Stimulated activated CD8-positive, alpha-beta memory T cell treated with anti-CD3 and anti-CD28 coated beads, Interleukin-12 subunit alpha, Interleukin-12 subunit beta, amount 100 ng/mL, for 4 hours (primary cell): ENCODE results near the gene RCAN1.
"Not testable (repeated sequence)": the region's sequence is repeated elsewhere in the genome, so short reads cannot be mapped to it uniquely, and the experiment has no call there.

Source experiments
- DNase-seq: peaks from one replicate; pipeline ENCODE4 v3.0.0-alpha.2; 2020; ENCODE audit warnings: low read depth

RCAN1 gene

DNA sequence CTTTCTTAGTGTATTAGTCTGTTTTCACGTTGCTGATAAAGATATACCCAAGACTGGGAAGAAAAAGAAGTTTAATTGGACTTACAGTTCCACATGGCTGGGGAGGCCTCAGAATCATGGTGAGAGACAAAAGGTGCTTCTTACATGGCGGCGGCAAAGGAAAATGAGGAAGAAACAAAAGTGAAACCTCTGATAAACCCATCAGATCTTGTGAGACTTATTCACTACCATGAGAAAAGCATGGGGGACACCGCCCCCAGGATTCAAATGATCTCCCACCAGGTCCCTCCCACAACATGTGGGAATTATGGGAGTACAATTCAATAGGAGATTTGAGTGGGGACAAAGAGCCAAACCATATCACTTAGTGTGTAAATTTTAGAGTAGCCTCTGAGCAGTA, 46.1 kb downstream of the RCAN1 start:
- DNase-seq: not testable (repeated sequence)

DNA sequence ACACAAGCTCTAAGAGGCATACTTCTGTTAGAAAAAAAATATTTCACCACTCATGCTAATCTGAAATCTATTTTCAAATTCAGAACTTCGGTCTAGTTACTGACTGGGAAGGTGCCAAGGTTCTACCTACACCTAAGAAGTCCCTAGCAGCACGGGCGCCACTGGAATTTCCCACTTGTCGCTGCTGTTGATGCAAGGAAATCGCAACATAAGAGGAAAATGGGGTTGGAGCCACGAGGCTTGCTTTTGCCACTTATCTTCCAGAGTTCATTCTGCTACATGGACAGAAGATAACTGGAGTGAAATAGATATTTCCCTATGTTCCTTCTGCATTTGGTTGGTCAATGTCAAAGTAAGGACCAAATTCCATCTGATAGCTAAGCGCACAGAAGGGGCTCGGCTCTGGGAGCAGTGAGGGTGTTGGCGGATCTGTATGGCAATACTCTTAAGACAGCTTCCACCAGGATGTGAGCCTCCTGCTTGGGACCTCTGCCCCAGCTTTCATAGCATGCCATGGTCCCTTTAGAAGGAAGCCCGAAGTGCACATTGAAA, 47.2 kb downstream of the RCAN1 start:
- DNase-seq: no peak

DNA sequence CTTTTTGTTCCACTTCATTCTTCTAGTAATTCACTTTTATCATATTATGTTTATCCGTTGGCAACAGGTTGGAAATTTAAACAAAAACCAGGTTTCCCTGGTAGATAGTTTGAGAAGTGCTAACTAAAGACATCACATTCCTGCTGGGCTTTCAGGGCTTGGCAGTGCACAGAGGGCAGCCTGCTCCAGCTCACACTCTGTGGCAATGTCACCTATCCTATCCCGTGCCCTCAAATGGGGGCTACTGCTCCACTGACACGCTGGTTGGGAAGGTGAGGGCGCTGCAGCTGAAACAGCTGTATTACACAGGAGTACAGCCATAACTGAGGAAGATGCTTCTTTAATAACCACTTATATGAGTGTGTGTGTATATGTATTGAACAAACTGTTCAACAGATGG, 49.7 kb downstream of the RCAN1 start:
- DNase-seq: no peak

DNA sequence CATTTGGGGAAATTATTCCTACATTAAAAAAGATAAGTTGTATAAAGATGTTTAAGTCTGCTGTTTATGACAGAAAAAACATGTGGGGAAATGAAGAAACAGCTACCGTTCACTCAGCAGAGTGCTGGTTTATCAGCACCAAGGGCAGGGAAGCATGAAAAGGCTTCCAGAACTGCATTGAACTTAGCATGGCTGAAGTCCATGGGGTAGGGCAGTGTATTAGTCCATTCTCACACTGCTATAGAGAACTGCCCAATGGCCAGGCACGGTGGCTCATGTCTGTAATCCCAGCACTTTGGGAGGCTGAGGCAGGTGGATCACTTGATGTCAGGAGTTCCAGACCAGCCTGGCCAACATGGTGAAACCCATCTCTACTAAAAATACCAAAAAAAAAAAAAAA, 51.5 kb downstream of the RCAN1 start:
- not testable (repeated sequence) for DNase-seq

DNA sequence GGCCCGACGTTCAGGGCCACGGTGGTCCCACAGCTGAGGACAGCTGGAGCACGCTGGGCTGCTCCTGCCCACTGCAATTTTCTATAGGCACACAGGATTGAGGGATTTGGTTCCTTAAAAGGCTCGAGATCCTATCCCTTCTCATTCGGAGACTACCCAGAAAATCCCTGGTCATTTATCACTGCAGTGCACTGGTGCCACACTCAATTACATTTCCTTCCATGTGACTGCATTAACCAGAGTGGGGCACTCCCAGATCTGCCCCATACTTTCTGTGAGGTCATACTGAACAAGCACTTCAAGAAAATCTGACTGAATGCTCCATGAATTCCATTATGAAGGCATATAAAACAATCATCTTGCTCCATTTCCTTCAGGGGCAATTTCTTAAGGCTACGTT, 53.1 kb downstream of the RCAN1 start:
- DNase-seq: no peak

DNA sequence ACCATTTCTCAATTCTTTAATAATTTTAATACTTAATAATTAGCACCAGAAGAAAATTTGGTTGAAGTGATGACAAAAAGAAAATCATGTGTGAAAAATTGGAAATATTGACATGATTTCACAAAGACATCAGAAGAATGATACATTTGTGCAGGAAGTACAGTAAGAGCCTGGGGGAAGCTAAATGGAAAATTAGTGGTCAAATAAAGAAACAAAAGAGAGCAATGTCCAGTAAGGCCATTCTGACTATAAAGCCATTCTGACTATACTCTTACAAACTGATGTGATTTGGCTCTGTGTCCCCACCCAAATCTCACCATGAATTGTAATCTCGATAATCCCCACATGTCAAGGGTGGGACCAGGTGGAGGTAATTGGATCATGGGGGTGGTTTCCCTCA, 54.3 kb downstream of the RCAN1 start:
- no peak for DNase-seq

DNA sequence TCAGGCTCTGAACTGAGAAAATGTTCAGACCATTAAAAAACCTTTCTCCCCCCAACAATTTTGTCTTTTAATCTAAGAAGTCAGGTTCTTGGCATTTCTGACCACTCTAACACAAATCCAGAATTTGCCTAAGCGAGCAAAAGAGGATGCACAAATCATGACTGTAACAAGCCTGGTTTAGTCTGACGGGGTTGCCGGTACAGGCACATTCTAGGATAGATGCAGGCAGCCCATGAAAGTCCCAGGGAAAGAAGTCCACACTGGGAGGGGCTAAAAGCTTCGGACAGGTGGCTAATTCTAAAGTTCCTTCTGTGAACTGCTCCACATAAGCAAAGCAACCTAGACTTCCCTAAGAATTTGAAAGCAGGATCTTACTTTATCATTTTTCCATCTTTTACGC, 54.9 kb downstream of the RCAN1 start:
- DNase-seq: no peak

DNA sequence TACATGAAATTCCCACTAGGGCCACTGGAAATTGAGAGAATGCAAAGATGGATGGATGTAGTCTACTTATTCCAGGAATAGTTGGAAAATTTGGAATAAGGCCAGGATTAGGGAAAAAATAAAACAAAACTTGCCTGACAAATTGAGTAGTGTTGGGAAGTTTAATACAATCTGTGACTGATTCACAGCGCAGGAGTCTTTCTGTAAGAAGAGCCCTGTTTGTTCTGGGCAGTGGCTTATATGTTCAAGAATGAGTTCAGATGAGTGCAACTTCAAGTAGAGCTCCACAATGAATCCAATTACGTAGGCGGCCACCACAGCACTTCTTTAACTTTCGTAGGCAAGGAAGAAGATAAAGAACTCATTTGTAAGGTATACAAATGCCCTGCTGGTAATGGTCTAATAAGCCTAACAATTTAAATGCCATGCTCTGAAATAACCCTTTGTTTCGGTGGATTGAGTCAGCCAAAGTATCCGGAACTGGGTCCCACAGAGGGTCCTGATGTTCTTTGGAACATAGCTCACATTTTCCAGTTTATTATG, 55.8 kb downstream of the RCAN1 start:
- no peak for DNase-seq

DNA sequence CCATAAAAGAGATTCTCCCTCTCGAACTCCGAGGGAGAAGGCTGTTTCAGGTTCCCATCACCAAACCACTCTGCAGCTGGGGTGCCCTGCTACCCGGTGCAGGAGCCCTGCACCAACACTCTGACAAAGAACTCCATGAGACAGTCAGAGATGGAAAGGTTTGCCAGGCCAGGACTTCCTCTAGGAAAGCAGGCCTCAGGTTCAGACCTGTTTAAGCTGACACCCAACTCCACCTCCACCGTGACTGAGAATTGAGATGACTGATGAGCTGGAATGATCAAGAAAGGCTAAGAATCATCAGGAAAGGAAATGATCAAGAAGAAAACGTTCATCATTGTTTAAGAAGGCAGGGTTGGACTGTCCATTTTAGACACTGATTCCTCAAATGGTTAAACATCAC, 56.7 kb downstream of the RCAN1 start:
- DNase-seq: no peak

DNA sequence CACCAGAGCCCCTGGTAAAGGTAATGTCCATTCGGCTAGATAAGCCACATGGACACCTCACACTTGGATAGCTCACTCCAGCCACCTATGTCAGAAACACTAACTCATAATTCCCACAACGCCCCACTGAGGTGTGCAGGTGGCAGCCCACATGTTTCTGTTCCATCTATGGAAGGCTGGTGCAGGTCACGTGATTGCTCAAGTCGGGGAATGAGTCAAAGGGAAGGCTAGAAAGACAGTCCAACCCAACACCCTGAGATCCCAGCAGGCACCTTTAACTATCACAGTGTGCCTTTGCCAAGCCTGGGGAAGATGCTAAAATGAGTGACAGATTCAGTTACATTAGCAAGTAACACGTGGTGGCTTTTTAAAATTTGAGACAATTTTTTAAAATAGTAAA, 57.7 kb downstream of the RCAN1 start:
- no peak for DNase-seq

DNA sequence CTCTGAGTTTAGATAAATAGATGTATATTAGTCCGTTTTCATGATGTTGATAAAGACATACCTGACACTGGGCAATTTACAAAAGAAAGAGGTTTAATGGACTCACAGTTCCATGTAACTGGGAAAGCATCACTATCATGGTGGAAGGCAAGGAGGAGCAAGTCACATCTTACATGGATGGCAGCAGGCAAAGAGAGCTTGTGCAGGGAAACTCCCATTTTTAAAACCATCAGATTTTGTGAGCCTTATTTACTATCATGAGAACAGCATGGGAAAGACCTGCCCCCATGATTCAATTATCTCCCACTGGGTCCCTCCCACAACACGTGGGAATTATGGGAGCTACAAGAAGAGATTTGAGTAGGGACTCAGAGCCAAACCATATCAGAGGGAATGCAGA, 60.2 kb downstream of the RCAN1 start:
- DNase-seq: not testable (repeated sequence)

DNA sequence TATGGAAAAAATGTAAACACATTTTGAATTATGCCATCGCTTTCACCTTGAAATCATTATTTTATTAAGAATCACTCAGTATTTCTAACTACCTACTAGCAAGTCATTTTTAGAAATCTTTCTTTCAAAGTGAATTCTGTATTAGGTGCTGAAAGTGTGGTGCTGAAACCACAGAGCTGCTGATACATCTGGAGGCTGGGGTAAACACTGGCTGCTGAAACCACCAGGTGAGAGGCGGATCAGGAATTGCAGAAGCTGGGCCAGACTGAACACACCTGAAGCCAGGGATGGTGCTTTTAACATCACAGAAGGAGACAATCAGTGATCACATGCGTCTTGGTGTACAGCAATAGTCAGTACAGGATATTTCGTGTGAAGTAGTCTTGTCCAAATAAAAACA, 60.7 kb downstream of the RCAN1 start:
- DNase-seq: no peak

DNA sequence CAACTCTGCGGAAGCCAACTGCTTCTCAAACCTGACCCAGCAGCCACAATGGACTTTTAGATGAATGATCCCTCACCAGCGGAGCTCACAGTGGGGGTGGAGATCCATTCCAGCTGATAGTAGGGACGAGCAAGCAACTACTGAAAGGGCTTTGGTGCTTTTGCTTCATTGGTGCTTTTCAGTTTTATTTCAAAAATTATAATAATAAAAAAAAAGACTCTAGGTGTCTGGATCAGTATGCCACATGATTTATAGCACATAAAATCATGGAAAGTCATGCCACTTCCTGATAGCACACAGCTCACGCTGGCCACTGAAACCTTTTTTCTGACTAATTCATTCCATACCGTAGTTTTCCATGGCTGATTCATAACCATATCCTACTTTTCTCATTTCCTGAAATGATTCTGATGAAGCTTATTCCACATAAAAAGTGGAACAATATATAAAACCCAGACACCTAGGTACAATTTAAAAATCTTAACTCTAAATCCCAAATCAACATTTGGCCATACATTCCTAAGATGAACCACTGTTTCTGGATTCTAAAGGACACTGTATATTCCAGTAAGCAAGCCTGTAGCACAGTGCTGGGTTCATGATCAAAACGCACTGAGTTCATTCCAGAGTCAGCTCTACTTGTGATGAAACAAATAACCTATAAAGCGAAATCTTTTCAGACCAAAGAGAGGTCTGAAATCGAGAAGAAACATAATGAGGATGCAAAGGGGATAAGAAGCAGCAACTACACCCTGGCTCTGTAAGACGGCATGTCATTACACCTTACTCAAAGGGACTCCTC, 61.6 kb downstream of the RCAN1 start:
- no peak for DNase-seq

DNA sequence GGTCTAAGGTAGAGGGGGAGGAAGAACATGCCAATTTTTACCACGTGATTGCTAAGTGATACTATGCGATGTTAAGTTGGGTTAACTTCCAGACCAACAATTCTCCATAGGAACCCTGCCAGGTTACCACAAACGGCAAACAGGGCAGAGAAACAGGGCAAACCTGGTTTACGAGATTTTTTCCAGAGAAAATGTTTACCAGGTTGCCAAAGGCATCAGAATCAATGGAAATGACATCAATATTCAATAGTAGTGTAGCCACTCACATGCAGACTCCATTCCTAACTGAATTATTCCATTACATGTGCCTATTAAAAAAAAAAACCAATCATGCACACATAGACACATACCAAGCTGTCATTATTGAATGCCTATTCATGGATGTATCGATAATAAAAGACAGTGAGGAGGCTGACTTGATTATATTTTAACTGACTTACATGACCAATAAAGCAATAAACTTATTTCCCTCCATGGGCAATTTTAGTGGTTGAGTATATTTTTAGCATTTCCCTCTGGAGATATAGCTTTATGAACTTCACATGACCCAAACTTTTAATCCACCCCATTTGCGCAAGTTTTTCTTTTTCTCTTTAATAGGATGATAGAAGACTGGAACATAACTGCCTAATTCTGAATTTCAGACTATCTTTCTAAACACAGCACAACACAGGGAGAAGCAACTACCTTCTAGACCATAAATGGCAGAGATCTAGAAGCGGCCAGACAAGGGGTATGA, 62.4 kb downstream of the RCAN1 start:
- DNase-seq: no peak

DNA sequence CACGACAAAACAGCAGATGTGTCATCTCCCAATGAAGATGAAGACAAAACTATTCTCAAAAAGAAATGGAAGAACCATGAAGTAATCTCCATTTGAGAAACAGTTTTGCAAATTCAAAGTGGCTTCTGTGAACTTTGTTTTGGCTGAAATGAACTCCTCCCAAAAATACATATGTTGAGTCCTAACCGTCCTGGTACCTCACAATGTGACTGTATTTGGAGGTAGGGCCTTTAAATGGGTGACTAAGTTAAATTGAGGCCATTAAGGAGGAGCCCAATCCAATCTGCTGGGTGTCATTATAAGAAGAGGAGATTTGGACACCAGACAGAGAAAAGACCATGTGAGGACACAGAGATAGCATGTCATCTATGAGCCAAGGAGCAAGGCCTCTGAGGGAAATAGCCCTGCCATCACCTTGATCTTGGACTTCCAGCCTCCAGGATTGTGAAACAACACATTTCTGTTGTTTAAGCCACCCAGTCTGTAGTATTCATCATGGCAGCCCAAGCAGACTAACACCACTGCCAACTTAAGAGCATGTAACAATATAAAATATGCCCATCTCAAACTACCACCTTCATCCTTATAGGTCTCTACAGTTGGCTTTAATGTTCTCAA, 64.6 kb downstream of the RCAN1 start:
- no peak for DNase-seq

DNA sequence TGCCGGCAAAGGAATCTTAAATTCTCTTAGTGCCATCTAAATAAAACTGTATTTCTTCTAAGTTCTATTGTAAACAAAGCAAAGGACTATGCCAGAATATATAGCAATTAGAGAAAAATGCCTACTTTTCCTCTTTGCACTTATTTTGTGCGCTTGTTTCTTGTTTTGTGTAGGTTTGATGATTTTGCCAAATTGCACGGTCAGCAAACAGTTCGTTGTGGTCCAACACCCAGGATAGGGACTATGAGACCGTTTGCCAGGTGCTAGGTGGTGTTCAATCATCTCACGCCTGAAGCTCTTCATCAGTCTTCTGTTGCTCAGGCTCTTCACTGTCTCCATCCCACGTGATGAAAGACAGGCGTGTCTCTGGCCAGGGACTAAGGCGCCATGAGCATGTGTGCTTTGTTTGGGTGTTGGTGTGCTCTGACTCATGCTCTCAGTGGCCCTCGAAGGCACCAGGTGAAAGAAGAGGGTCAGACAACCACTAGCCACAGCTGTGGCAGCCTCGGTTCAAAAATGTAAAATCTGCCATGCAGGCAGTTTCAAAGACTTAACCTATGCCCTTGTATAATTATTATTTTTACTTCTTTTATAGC, 66.0 kb downstream of the RCAN1 start:
- no peak for DNase-seq

DNA sequence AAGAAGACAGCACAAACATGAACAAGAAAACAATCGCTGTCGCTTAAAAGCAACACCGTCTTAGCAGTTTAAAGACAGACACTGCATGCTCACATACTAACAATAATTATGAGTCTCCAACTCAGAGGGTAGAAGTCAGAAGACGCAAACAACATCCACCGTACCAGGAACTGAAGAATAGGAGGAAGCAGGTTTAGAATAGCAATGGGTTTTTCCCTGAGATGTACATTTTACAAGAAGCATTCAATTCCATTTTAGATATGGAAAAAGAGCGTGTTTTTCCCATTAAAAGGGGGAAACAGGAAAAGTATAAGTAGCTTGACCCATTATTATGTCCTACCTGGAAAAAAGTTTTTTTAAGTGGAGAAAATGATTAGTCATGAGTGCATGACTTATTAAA, 68.4 kb downstream of the RCAN1 start:
- DNase-seq: no peak

DNA sequence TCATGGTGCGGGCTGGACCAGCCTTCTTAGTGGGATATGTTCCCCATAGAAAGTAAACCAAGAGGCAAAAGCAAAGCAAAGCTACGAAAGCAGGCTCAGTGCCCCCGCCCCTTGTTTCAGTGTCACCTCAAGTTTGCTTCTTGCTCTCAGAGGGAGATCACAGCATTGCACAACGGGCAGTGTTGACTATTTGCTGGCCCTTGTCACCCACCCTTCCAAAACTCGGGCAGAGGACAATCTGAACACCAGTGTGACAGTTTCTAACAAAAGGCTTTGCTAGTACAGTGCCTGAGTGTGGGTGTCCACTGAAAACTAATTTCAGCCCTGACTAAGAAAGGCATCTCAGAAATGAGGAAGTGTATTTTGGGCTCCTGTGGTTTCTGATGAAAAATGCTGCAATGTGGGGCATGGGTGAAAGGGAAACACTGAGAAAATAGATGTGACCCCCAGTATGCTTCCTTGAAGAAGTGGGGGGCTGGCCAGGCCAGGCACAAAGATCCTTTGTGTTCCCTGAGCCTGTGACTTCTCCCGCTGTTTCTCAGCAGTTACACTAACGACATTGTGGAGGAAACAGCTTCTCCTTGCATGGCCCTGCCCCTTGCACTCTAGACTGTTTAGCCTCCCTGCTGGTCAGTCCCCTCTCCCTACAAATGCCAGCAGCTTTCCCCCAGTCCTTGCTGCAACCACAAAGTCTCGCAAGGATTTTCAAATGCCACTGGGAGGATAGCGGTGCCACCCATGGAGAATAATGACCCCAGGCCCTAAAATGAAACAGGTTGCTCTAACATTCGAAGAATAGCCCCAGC, 69.6 kb downstream of the RCAN1 start:
- no peak for DNase-seq

DNA sequence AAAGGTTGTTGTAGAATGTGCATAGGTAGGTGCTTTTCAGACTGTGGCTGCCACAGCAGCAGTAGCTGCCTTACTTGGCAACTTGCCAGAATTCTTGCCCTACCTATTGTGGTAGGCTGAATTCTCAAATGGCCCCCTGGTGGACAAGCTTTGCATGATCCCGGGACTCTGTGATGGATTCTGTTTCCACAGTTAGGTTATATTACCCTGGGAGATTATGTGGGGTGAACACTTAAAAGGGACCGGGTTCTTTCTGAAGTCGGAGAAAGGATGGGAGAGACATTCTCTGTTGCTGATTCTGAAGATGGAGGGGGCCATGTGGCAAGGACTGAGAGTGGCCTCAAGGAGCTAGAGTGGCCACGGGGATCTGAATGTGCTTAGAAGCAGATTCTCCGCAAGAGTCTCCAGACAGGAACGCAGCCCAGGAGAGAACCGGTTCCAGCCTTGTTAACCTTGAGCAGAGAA, 70.8 kb downstream of the RCAN1 start:
- DNase-seq: no peak

DNA sequence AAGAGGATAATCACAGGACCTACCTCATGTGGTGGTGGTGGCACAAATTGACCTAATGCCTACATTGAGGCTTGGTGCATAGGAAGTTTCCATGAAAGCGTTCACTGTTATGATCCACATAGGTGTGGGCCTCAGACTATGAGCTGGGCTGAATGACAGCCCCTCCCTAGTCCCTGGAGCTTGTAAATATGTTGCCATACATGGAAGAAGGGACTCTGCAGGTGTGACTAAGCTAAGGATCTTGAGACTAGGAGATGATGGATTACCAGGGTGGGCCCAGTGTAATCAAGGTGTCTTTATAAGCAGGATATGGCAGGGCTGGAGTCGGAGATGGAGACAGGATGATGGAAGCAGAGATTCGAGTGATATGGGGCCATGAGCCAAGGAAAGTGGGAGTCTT, 71.9 kb downstream of the RCAN1 start:
- DNase-seq: no peak

DNA sequence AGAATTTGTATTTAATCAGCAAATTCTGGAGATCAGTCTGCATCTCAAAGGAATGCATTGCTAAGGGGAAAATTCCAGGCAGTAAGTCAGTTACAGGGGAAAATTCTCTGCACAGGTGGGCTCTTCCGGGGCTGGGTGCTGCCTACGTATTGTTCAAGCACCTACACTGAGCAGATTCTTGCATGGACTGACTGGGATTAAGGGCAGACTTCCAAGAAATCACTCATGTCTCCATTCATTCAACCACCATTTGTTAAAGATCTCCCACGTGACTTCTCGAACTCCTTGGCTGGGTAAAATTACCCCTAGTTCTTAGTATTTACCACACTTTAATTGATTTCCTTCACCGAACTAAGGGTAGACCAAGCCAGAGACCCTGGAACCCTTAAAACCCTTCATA, 74.7 kb downstream of the RCAN1 start:
- DNase-seq: no peak
